H9 (cell line): Measurements from ENCODE around the gene AWAT2. TPM values are rescaled to one million over a fixed set of nuclear protein-coding genes. Genes with fewer than 3 reads are reported as not detected.

ENCODE experiments used
- DNase-seq: peaks from one replicate; pipeline ENCODE4 v3.0.0-alpha.2; 2017
- H2AFZ ChIP-seq: one replicate; pipeline ENCODE4 v1.6.1; 2013; ENCODE audit warnings: mild to moderate bottlenecking, low read length, control low read depth, moderate library complexity
- H2AK5ac ChIP-seq: 2 replicates; pipeline ENCODE4 v1.6.1; 2013; ENCODE audit warnings: low read length, control low read depth, mixed read lengths; ENCODE audit not compliant: insufficient read length
- H2BK120ac ChIP-seq: one replicate; pipeline ENCODE4 v1.6.1; 2013; ENCODE audit warnings: low read depth, mild to moderate bottlenecking, low read length, control low read depth, inconsistent platforms; ENCODE audit not compliant: poor library complexity, severe bottlenecking
- H2BK12ac ChIP-seq: 2 replicates; pipeline ENCODE4 v1.6.1; 2013; ENCODE audit warnings: low read length, control low read depth, mixed read lengths, low read depth; ENCODE audit not compliant: insufficient read length
- H2BK15ac ChIP-seq: 2 replicates; pipeline ENCODE4 v1.6.1; 2013; ENCODE audit warnings: low read depth, low read length, control low read depth
- H2BK20ac ChIP-seq: one replicate; pipeline ENCODE4 v1.6.1; 2013; ENCODE audit warnings: low read depth, mild to moderate bottlenecking, low read length, control low read depth, inconsistent platforms; ENCODE audit not compliant: poor library complexity, severe bottlenecking
- H2BK5ac ChIP-seq: 2 replicates; pipeline ENCODE4 v1.6.1; 2013; ENCODE audit warnings: low read length, control low read depth, mixed read lengths; ENCODE audit not compliant: insufficient read length
- H3K14ac ChIP-seq: 2 replicates; pipeline ENCODE4 v1.6.1; 2013; ENCODE audit warnings: low read length, control low read depth; ENCODE audit not compliant: insufficient read depth
- H3K18ac ChIP-seq: 2 replicates; pipeline ENCODE4 v1.6.1; 2013; ENCODE audit warnings: low read depth, mild to moderate bottlenecking, mixed read lengths, low read length, control low read depth; ENCODE audit not compliant: insufficient read length
- H3K23ac ChIP-seq: 2 replicates; pipeline ENCODE4 v1.6.1; 2013; ENCODE audit warnings: low read length, control low read depth, mixed read lengths, low read depth; ENCODE audit not compliant: insufficient read length
- H3K23me2 ChIP-seq: 2 replicates; pipeline ENCODE4 v1.6.1; 2013; ENCODE audit warnings: low read depth, mild to moderate bottlenecking, mixed read lengths, low read length, control low read depth; ENCODE audit not compliant: insufficient read length, poor library complexity, severe bottlenecking
- H3K27ac ChIP-seq: 2 replicates; pipeline ENCODE4 v1.5.1; 2013; ENCODE audit warnings: low read length, control low read depth, mixed read lengths, low read depth; ENCODE audit not compliant: insufficient read length
- H3K27me3 ChIP-seq: 2 replicates; pipeline ENCODE4 v1.6.1; 2013; ENCODE audit warnings: low read length, control low read depth, inconsistent platforms; ENCODE audit not compliant: insufficient read depth
- H3K4ac ChIP-seq: 2 replicates; pipeline ENCODE4 v1.6.1; 2013; ENCODE audit warnings: low read depth, mild to moderate bottlenecking, control low read depth, inconsistent platforms, low read length, moderate library complexity
- H3K4me1 ChIP-seq: 2 replicates; pipeline ENCODE4 v1.6.1; 2013; ENCODE audit warnings: low read length, control low read depth, inconsistent platforms; ENCODE audit not compliant: insufficient read depth
- H3K4me2 ChIP-seq: 2 replicates; pipeline ENCODE4 v1.6.1; 2013; ENCODE audit warnings: low read length, control low read depth, mixed read lengths; ENCODE audit not compliant: insufficient read length, insufficient read depth
- H3K56ac ChIP-seq: 2 replicates; pipeline ENCODE4 v1.6.1; 2013; ENCODE audit warnings: low read depth, mild to moderate bottlenecking, mixed read lengths, low read length, control low read depth; ENCODE audit not compliant: insufficient read length
- H3K79me1 ChIP-seq: 2 replicates; pipeline ENCODE4 v1.6.1; 2013; ENCODE audit warnings: low read depth, mild to moderate bottlenecking, moderate library complexity, low read length, control low read depth, inconsistent platforms; ENCODE audit not compliant: insufficient read depth, poor library complexity, severe bottlenecking
- H3K79me2 ChIP-seq: 2 replicates; pipeline ENCODE4 v1.6.1; 2013; ENCODE audit warnings: low read length, control low read depth, inconsistent platforms; ENCODE audit not compliant: insufficient read depth
- H3K9ac ChIP-seq: 2 replicates; pipeline ENCODE4 v1.6.1; 2013; ENCODE audit warnings: low read length, control low read depth, mixed read lengths; ENCODE audit not compliant: insufficient read length; ENCODE audit errors: extremely low read depth
- H3K9me3 ChIP-seq: one replicate; pipeline ENCODE4 v1.6.1; 2013; ENCODE audit warnings: low read depth, low read length, inconsistent platforms; ENCODE audit not compliant: control insufficient read depth
- H3T11ph ChIP-seq: one replicate; pipeline ENCODE4 v1.6.1; 2013; ENCODE audit warnings: mild to moderate bottlenecking, low read length, control low read depth, inconsistent platforms
- H4K20me1 ChIP-seq: one replicate; pipeline ENCODE4 v1.6.1; 2013; ENCODE audit not compliant: control insufficient read depth, insufficient read length, insufficient read depth
- H4K5ac ChIP-seq: 2 replicates; pipeline ENCODE4 v1.6.1; 2013; ENCODE audit warnings: low read depth, mild to moderate bottlenecking, mixed read lengths, low read length, control low read depth; ENCODE audit not compliant: insufficient read length
- H4K8ac ChIP-seq: replicated peaks from 2 replicates; pipeline ENCODE4 v1.6.1; 2013; ENCODE audit warnings: low read length, control low read depth, mixed read lengths, low read depth; ENCODE audit not compliant: insufficient read length
- H4K91ac ChIP-seq: 2 replicates; pipeline ENCODE4 v1.6.1; 2013; ENCODE audit warnings: low read depth, mild to moderate bottlenecking, moderate library complexity, mixed read lengths, low read length, control low read depth; ENCODE audit not compliant: insufficient read length
- H3K27ac Mint-ChIP-seq, 3 experiments: 2 replicates in 2 of 3; 3 replicates in 1 of 3; pipeline ENCODE4 v1.8.0; 2020 to 2021; ENCODE audit warnings: mixed read lengths in 3 of 3, mild to moderate bottlenecking in 1 of 3, moderate library complexity in 1 of 3
- H3K27me3 Mint-ChIP-seq: 2 replicates; pipeline ENCODE4 v1.8.0; 2021; ENCODE audit warnings: low read depth, mild to moderate bottlenecking, moderate library complexity, mixed read lengths
- H3K36me3 Mint-ChIP-seq, 3 experiments: 2 replicates in 2 of 3; 3 replicates in 1 of 3; pipeline ENCODE4 v1.8.0; 2020 to 2021; ENCODE audit warnings: low read depth in 3 of 3, mixed read lengths in 3 of 3; ENCODE audit not compliant: insufficient read depth in 1 of 3
- H3K4me1 Mint-ChIP-seq, 2 experiments: 2 replicates each; pipeline ENCODE4 v1.8.0; 2020; ENCODE audit warnings: mixed read lengths in 2 of 2
- H3K4me3 Mint-ChIP-seq, 2 experiments: 2 replicates in 1 of 2; 3 replicates in 1 of 2; pipeline ENCODE4 v1.8.0; 2020 to 2021; ENCODE audit warnings: mild to moderate bottlenecking in 2 of 2, mixed read lengths in 2 of 2, moderate library complexity in 1 of 2
- H3K9me3 Mint-ChIP-seq, 2 experiments: 2 replicates in 1 of 2; 3 replicates in 1 of 2; pipeline ENCODE4 v1.8.0; 2020; ENCODE audit warnings: mild to moderate bottlenecking in 2 of 2, mixed read lengths in 2 of 2, moderate library complexity in 1 of 2
- CTCF ChIP-seq: fragments of 200-600 bp; sonication (generic); conservative IDR thresholded peaks from 3 replicates; pipeline ENCODE4 v1.8.0; 2021; ENCODE audit warnings: antibody characterized with exemption, mild to moderate bottlenecking
- WGBS: extraction: QIAGEN DNeasy Blood & Tissue Kit; methylation state at CpG from one replicate; pipeline ENCODE4 v1.1.7; 2013; ENCODE audit warnings: missing lambda C conversion rate, low lambda C conversion rate, mixed read lengths; ENCODE audit not compliant: insufficient read length; ENCODE audit errors: extremely low coverage; 5-methylcytosine and 5-hydroxymethylcytosine counted together
- total RNA-seq: library from RNA; stranded (reverse); gene quantifications from 2 replicates; pipeline ENCODE4 v1.2.1, GENCODE V29; 2021

AWAT2 gene
- total RNA-seq, 1 experiment from 2014 or later: not detected

GRCh38 chrX:70096052-70096451, 46.3 kb upstream of the AWAT2 start:
- no peak overlapping the region for H3K4me3 Mint-ChIP-seq
- no peaks in the 10 kb centered on the region for H4K20me1 ChIP-seq
- H3K14ac ChIP-seq: no peak overlapping the region
- H4K8ac ChIP-seq: no peak overlapping the region
- H3K23me2 ChIP-seq: no peaks in the 10 kb centered on the region
- H3K27ac Mint-ChIP-seq: no peak overlapping the region; a peak in 1 of 7 replicates
- H2BK120ac ChIP-seq: no peak overlapping the region
- H2AFZ ChIP-seq: no peak overlapping the region
- H4K91ac ChIP-seq: no peak overlapping the region
- H2BK15ac ChIP-seq: no peak overlapping the region
- no peak overlapping the region for H2BK20ac ChIP-seq
- no peak overlapping the region for H3K9ac ChIP-seq
- peak; percentile 30 for DNase-seq
- peaks cover 34% of the 10 kb centered on the region for H3K9me3 ChIP-seq
- peaks cover 0 to 3% of the 10 kb centered on the region in 2 experiments; a peak in 2 of 4 replicates for H3K4me1 Mint-ChIP-seq
- no peak overlapping the region for H2BK5ac ChIP-seq
- H3K79me2 ChIP-seq: no peaks in the 10 kb centered on the region
- H3K27me3 Mint-ChIP-seq: peaks cover 3% of the 10 kb centered on the region; the same call in 1 of the 2 replicates
- H3K36me3 Mint-ChIP-seq: peaks cover 0 to 5% (median 2%) of the 10 kb centered on the region in 3 experiments; a peak in 3 of 7 replicates
- no CpG with 5 or more reads among the region's 2 CpGs for WGBS
- no peaks in the 10 kb centered on the region for H3K79me1 ChIP-seq
- TF ChIP-seq CTCF: peak; percentile 48; the same call in 1 of the 3 replicates
- no peak overlapping the region for H3K27ac ChIP-seq
- no peak overlapping the region for H4K5ac ChIP-seq
- no peak overlapping the region for H3K23ac ChIP-seq
- H3K27me3 ChIP-seq: no peaks in the 10 kb centered on the region
- H3K9me3 Mint-ChIP-seq: peaks cover 62 to 68% of the 10 kb centered on the region in 2 experiments
- no peak overlapping the region for H3K4me2 ChIP-seq
- no peak overlapping the region for H2BK12ac ChIP-seq
- no peaks in the 10 kb centered on the region for H3K4me1 ChIP-seq
- H3K56ac ChIP-seq: no peak overlapping the region
- no peak overlapping the region for H3T11ph ChIP-seq
- H3K4ac ChIP-seq: no peak overlapping the region
- no peak overlapping the region for H2AK5ac ChIP-seq
- H3K18ac ChIP-seq: no peak overlapping the region
